Lower lobe of right lung (tissue), 2 donors: ENCODE data around the gene CLCN2. TPM values are rescaled to one million over a fixed set of nuclear protein-coding genes. Genes with fewer than 3 reads are reported as not detected.

Experiments
- ATAC-seq, 2 donors: fragments of 200-7000 bp; cut with Tn5 transposase; one replicate each; pipeline ENCODE4 v1.9.1; 2020 to 2022; ENCODE audit warnings: mild to moderate bottlenecking in 2 of 2, moderate library complexity in 2 of 2
- DNase-seq: peaks from one replicate; pipeline ENCODE4 v3.0.0-alpha.2; 2020
- H3K27ac ChIP-seq: fragments of 200-600 bp; one replicate; pipeline ENCODE4 v1.8.0; 2022
- H3K27me3 ChIP-seq: fragments of 200-600 bp; one replicate; pipeline ENCODE4 v1.8.0; 2022; ENCODE audit warnings: low read depth
- H3K36me3 ChIP-seq: fragments of 200-600 bp; one replicate; pipeline ENCODE4 v1.8.0; 2022; ENCODE audit warnings: mild to moderate bottlenecking
- H3K4me1 ChIP-seq: fragments of 200-600 bp; one replicate; pipeline ENCODE4 v1.8.0; 2022
- H3K4me3 ChIP-seq: fragments of 200-600 bp; one replicate; pipeline ENCODE4 v1.8.0; 2022; ENCODE audit warnings: mild to moderate bottlenecking
- H3K9me3 ChIP-seq: fragments of 200-600 bp; one replicate; pipeline ENCODE4 v1.8.0; 2022
- intact Hi-C: fragments of 100-400 bp; cut with DNase I; formaldehyde crosslinking; loops from one replicate; pipeline ENCODE4 v1.11.0; 2022
- total RNA-seq: library from RNA; stranded (reverse); fragmentation: NEBNext Ultra II Directional; extraction: Animal tissue kit (Norgen Biotek cat#: 25700); gene quantifications from one replicate; pipeline ENCODE4 v1.2.1, GENCODE V29; 2021
- TF ChIP-seq, protein P1 (sequence below): fragments of 200-600 bp; IDR thresholded peaks from one replicate; pipeline ENCODE4 v1.8.0; 2022; ENCODE audit warnings: antibody characterized with exemption, mild to moderate bottlenecking
- donor health status: DM: no; HTN: yes; CAD: no; lungs with severe emphysema.

The CLCN2 gene
- total RNA-seq, 1 donor from 2014 or later, result 4.4 TPM

DNA sequence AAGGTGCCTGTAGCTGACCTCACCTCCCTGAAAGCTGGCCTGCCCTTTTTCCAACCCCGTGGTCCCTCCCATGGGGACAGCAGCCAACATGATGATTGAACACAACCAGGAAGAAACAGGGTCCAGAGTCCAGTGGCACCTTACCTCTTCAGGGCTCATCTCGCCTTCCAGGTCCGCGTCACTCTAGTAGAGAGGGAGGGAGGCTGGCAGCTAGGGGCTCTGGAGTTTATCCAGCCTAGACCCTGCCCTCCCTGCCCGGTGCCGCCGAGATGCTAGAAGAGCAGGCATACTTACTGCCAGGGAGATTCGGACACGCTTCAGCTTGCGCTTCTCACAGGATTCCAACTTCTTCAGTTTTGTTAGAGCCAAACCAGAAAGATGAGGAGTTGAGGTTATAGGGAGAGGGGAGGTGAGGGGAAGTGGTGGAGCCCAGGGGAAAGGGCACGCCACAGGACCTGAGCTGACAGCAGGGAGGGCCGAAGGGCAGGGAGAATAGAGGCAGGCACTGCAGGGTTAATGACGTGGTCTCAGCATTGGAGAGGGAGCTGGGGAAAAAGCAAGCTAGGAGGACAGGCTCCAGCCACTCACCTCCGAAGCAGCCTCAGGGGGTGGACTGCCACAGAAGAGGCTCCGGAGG lies 9.1 kb downstream of the CLCN2 start:
- Histone ChIP-seq H3K36me3 (peaks cover 6% of the 10 kb centered on the region), H3K27ac (no peak overlapping the region), H3K9me3 (no peaks in the 10 kb centered on the region), H3K4me1 (no peaks in the 10 kb centered on the region), H3K27me3 (no peaks in the 10 kb centered on the region), H3K4me3 (no peak overlapping the region)
- ATAC-seq (no peak), DNase-seq (no peak)
- TF ChIP-seq, protein P1, sequence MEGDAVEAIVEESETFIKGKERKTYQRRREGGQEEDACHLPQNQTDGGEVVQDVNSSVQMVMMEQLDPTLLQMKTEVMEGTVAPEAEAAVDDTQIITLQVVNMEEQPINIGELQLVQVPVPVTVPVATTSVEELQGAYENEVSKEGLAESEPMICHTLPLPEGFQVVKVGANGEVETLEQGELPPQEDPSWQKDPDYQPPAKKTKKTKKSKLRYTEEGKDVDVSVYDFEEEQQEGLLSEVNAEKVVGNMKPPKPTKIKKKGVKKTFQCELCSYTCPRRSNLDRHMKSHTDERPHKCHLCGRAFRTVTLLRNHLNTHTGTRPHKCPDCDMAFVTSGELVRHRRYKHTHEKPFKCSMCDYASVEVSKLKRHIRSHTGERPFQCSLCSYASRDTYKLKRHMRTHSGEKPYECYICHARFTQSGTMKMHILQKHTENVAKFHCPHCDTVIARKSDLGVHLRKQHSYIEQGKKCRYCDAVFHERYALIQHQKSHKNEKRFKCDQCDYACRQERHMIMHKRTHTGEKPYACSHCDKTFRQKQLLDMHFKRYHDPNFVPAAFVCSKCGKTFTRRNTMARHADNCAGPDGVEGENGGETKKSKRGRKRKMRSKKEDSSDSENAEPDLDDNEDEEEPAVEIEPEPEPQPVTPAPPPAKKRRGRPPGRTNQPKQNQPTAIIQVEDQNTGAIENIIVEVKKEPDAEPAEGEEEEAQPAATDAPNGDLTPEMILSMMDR, result no peak
- intact Hi-C loops, result no loop called here

DNA sequence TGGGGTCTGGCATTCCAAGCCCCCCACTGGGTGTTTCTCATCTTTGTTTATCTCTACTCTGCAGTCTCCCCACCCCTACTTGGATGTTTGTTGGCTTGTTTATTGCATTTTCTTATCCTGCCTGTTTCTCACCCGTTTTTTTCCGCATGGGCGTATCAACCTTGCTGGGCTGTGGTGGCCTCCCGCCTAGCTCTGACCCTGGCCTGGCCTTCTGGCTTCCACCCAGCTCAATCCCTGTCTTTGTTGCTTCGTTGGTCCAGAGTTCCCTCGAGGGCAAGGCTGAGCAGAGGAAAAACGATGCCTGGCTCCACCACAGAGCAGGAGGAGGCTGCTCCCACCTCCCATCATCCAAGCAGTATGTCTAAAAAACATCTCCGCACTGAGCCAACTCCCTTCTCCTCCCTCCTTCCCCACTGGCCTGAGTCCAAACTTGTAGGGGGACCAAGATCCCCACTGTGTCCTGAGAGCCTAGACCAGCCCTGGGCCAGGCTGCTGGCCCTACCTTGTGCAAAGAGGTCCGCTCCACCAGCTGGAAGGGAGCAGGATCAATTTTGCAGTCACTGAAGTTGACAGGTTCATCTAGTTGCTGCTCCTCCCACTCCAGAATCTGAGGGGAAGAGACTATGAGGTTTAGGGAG lies 9.8 kb downstream of the CLCN2 start:
- Histone ChIP-seq H3K4me3 (no peak overlapping the region), H3K36me3 (peaks cover under 1% of the 10 kb centered on the region), H3K27me3 (no peaks in the 10 kb centered on the region), H3K27ac (no peak overlapping the region), H3K9me3 (no peaks in the 10 kb centered on the region), H3K4me1 (no peaks in the 10 kb centered on the region)
- no peak for DNase-seq
- intact Hi-C loops, result no loop called here
- no peak for ATAC-seq
- TF ChIP-seq, protein P1, result no peak

DNA sequence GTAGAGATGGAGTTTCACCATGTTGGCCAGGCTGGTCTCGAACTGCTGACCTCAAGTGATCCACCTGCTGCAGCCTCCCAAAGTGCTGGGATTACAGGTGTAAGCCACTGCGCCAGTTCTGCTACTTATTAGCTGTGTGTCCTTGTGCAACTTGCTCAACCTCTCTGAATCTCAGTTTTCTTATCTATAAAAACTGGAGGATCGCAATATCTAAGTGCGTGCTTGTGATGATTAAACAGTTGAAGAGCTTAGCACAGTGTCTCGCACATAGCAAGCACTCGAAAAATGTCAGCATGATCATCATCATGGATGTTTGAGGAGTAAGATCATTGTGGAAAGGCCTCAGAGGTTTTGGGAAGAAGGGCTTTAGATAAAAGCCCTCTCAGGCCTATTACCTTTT lies 10.8 kb downstream of the CLCN2 start:
- TF ChIP-seq, protein P1, result no peak
- ATAC-seq (no peak), DNase-seq (no peak)
- Histone ChIP-seq H3K36me3 (no peaks in the 10 kb centered on the region), H3K9me3 (no peaks in the 10 kb centered on the region), H3K4me1 (peaks cover 4% of the 10 kb centered on the region), H3K27ac (no peak overlapping the region), H3K4me3 (no peak overlapping the region), H3K27me3 (no peaks in the 10 kb centered on the region)
- intact Hi-C loops, result no loop called here

DNA sequence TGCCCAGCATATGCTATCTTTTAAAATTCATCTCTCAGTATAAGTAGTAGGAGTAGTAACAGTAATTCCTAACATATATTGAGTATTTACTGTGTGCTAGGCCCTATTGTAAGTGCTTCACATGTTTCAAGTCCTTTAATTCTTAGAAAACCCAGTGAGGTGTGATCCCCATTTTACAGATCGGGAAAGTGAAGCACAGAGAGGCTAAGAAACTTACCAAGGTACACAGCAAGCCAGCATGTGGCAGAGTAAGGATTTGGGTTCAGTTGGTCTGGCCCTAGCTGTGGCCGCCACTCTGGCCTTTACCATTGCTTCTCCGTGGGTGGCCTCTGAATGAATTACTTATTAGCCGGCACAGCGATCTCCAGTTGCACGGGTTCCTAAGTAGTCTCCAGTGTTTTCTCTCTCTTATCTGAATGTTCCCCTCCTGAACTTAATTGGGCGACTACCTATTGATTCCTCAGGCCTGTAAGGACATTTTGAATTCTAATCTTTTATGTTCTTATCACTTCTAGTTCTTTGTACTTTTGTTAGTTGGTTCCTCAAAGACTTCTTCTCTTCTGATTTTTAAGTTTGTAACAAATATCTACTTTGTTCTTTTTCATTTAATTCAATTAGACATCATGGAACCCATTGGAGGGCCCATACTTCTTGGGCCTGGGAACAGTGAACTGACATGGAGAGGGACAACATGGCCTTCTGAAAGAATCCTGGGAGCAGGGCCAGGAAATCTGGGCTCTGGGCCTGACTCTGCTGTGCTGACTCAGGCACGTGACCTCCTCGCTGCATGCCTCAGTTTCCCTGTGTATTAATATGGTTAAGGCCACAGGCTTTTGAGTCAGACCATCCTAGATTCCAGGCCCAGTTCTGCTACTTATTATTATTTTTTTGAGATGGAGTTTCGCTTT lies 11.6 kb downstream of the CLCN2 start:
- Histone ChIP-seq H3K27ac (no peak overlapping the region), H3K27me3 (no peaks in the 10 kb centered on the region), H3K4me3 (no peak overlapping the region), H3K36me3 (peaks cover 2% of the 10 kb centered on the region), H3K4me1 (peaks cover 8% of the 10 kb centered on the region), H3K9me3 (no peaks in the 10 kb centered on the region)
- DNase-seq (no peak), ATAC-seq (no peak)
- TF ChIP-seq, protein P1, result no peak
- intact Hi-C loops, result no loop called here

DNA sequence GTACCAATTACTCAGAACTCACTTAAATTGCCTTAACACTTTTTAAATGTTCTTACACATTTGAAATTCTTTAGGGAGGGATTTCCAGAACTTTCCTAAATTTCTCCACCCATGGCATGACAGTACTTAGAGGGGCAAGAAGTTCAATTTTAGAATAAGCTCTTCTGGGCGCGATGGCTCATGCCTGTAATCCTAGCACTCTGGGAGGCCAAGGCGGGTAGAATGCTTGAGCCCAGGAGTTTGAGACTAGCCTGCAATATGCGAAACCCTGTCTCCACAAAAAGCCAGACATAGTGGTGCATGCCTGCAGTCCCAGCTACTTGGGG lies 13.4 kb downstream of the CLCN2 start:
- Histone ChIP-seq H3K4me3 (no peak overlapping the region), H3K27me3 (no peaks in the 10 kb centered on the region), H3K36me3 (peaks cover 16% of the 10 kb centered on the region), H3K9me3 (no peaks in the 10 kb centered on the region), H3K27ac (no peak overlapping the region), H3K4me1 (peaks cover 8% of the 10 kb centered on the region)
- ATAC-seq (no peak), DNase-seq (no peak)
- intact Hi-C loops, result no loop called here
- TF ChIP-seq, protein P1, result no peak
